ENCODE data around the gene AGBL4. TPM values are rescaled to one million over a fixed set of nuclear protein-coding genes. Genes with fewer than 3 reads are reported as not detected.

AGBL4 gene
- total RNA-seq, 2 donors from 2014 or later = 0.40 to 5.5 TPM

DNA sequence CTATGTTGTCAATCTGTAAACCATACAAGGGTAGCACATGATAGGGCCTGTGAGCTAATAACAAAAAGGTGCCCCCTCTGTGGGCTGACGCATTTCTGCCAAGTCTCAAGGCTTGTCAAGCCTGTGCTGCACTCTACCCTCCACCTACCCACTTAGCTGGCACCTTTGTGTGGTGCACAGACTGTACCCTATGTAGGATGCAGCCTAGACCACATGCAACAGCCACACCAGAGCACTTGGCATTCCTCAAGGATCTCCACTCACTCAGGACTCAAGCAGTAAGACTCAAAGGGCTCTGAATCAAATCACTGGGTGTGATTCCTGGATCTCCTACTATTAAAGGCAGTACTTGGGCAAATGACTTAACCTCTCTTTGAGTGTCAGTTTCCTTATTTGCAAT, 1380.6 kb downstream of the AGBL4 start:
- no peak overlapping the region for H3K27ac Mint-ChIP-seq
- H3K4me3 ChIP-seq (ENCODE audit: low read length) = no peak overlapping the region
- 75 to 86% methylated on average over 1 of the region's 1 CpG for WGBS, 2 experiments (ENCODE audit: insufficient coverage in 1 of 2, insufficient read length in 1 of 2)
- H3K4me1 Mint-ChIP-seq = peaks cover 5% of the 10 kb centered on the region
- DNase-seq = no peak
- no peaks in the 10 kb centered on the region for H3K36me3 ChIP-seq (ENCODE audit: control insufficient read depth, insufficient read depth, low read length)
- no peaks in the 10 kb centered on the region for H3K9me3 ChIP-seq (ENCODE audit: control insufficient read depth, low read length)
- no peak overlapping the region for H3K9ac ChIP-seq (ENCODE audit: extremely low read depth, low read length, poor library complexity, severe bottlenecking)
- no peak for TF ChIP-seq CTCF (conservative IDR thresholded peaks at IDR 0.05)
- H3K4me3 Mint-ChIP-seq = no peak overlapping the region
- H3K4me1 ChIP-seq (ENCODE audit: control insufficient read depth, insufficient read depth, low read length) = no peaks in the 10 kb centered on the region
- no peak overlapping the region for H3K27ac ChIP-seq (ENCODE audit: low read depth, low read length)
- H3K27me3 Mint-ChIP-seq (ENCODE audit: insufficient read depth) = peaks cover 5% of the 10 kb centered on the region
- peaks cover 10% of the 10 kb centered on the region for H3K27me3 ChIP-seq (ENCODE audit: control insufficient read depth, insufficient read depth, low read length, poor library complexity, severe bottlenecking)
- no peaks in the 10 kb centered on the region for H3K9me3 Mint-ChIP-seq
- no peaks in the 10 kb centered on the region for H3K36me3 Mint-ChIP-seq (ENCODE audit: low read depth)

- H3K27me3 Mint-ChIP-seq (ENCODE audit: insufficient read depth) = peaks cover 7% of the 10 kb centered on the region
- no peak for DNase-seq
- no peaks in the 10 kb centered on the region for H3K9me3 ChIP-seq (ENCODE audit: control insufficient read depth, low read length)
- TF ChIP-seq CTCF (conservative IDR thresholded peaks at IDR 0.05) = no peak
- H3K9ac ChIP-seq (ENCODE audit: extremely low read depth, low read length, poor library complexity, severe bottlenecking) = no peak overlapping the region
- no peaks in the 10 kb centered on the region for H3K4me1 ChIP-seq (ENCODE audit: control insufficient read depth, insufficient read depth, low read length)
- no peaks in the 10 kb centered on the region for H3K36me3 Mint-ChIP-seq (ENCODE audit: low read depth)
- WGBS, 2 experiments (ENCODE audit: insufficient coverage in 1 of 2, insufficient read length in 1 of 2) = 80 to 89% methylated on average over 3 to 5 of the region's 5 CpGs
- H3K27me3 ChIP-seq (ENCODE audit: control insufficient read depth, insufficient read depth, low read length, poor library complexity, severe bottlenecking) = peaks cover 14% of the 10 kb centered on the region
- H3K27ac ChIP-seq (ENCODE audit: low read depth, low read length) = no peak overlapping the region
- H3K27ac Mint-ChIP-seq = no peak overlapping the region
- peaks cover 4% of the 10 kb centered on the region for H3K4me1 Mint-ChIP-seq
- no peaks in the 10 kb centered on the region for H3K9me3 Mint-ChIP-seq
- H3K36me3 ChIP-seq (ENCODE audit: control insufficient read depth, insufficient read depth, low read length) = no peaks in the 10 kb centered on the region
- no peak overlapping the region for H3K4me3 ChIP-seq (ENCODE audit: low read length)
- H3K4me3 Mint-ChIP-seq = no peak overlapping the region
Measured at GRCh38 chr1:48640836-48641492, 1382.8 kb downstream of the AGBL4 start.

DNA sequence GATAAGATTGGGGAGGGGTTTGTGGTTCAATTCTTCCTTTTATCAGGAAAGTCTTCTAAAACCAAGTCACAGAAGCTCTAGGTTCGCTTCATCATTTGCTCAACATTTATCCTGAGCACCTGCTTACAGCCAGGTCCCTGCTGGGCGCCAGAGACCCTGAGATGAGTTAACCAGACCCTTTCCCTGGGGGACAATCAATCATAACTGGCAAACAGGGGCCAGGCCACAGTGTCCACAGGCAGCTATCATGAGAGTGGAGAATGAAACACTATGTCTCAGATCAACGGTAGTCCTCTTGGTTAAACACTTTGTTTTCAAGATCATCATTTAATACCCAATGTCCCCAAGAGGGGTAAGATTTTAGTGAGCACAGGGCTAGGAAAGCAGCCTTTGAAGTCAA, 1393.9 kb downstream of the AGBL4 start:
- no peak overlapping the region for H3K9ac ChIP-seq (ENCODE audit: extremely low read depth, low read length, poor library complexity, severe bottlenecking)
- Mint-ChIP-seq H3K27ac (no peak overlapping the region), H3K4me1 (peaks cover 2% of the 10 kb centered on the region), H3K27me3 (ENCODE audit: insufficient read depth) (peaks cover 2% of the 10 kb centered on the region), H3K36me3 (ENCODE audit: low read depth) (no peaks in the 10 kb centered on the region), H3K4me3 (no peak overlapping the region), H3K9me3 (no peaks in the 10 kb centered on the region)
- no peaks in the 10 kb centered on the region for H3K4me1 ChIP-seq (ENCODE audit: control insufficient read depth, insufficient read depth, low read length)
- no peaks in the 10 kb centered on the region for H3K9me3 ChIP-seq (ENCODE audit: control insufficient read depth, low read length)
- no peaks in the 10 kb centered on the region for H3K36me3 ChIP-seq (ENCODE audit: control insufficient read depth, insufficient read depth, low read length)
- no peak overlapping the region for H3K4me3 ChIP-seq (ENCODE audit: low read length)
- TF ChIP-seq CTCF (conservative IDR thresholded peaks at IDR 0.05) = no peak
- DNase-seq = no peak
- no peaks in the 10 kb centered on the region for H3K27me3 ChIP-seq (ENCODE audit: control insufficient read depth, insufficient read depth, low read length, poor library complexity, severe bottlenecking)
- no peak overlapping the region for H3K27ac ChIP-seq (ENCODE audit: low read depth, low read length)
- 84 to 100% methylated on average over 1 to 3 of the region's 3 CpGs for WGBS, 2 experiments (ENCODE audit: insufficient coverage in 1 of 2, insufficient read length in 1 of 2)
